GM19324 (cell line): ENCODE data around the gene VPS54.

Experiments
- ATAC-seq: cut with Tn5 transposase; IDR thresholded peaks from one replicate; pipeline ENCODE4 v1.9.1; 2021; ENCODE audit warnings: mild to moderate bottlenecking, moderate library complexity; ENCODE audit not compliant: unreplicated experiment, low FRiP score

Gene VPS54

GRCh38 chr2:63875559-63876245 is 143.5 kb downstream of the VPS54 start:
- no peak for ATAC-seq

GRCh38 chr2:63875131-63875527 is 144.1 kb downstream of the VPS54 start:
- no peak for ATAC-seq

- ATAC-seq = no peak
Measured at GRCh38 chr2:63874204-63875130, 144.8 kb downstream of the VPS54 start.

- ATAC-seq = no peak
Measured at GRCh38 chr2:63872571-63873328, 146.5 kb downstream of the VPS54 start.

GRCh38 chr2:63871864-63872263 is 147.4 kb downstream of the VPS54 start:
- ATAC-seq = no peak

GRCh38 chr2:63870679-63871078 is 148.5 kb downstream of the VPS54 start:
- ATAC-seq = no peak

GRCh38 chr2:63866009-63866709 is 153.1 kb downstream of the VPS54 start:
- ATAC-seq = no peak

- ATAC-seq = no peak
Measured at GRCh38 chr2:63865159-63865799, 153.9 kb downstream of the VPS54 start.

GRCh38 chr2:63863707-63864106 is 155.5 kb downstream of the VPS54 start:
- ATAC-seq = no peak

- ATAC-seq = no peak
Measured at GRCh38 chr2:63862806-63863205, 156.4 kb downstream of the VPS54 start.

GRCh38 chr2:63861220-63861822 is 157.9 kb downstream of the VPS54 start:
- no peak for ATAC-seq

- no peak for ATAC-seq
Measured at GRCh38 chr2:63858291-63858690, 160.9 kb downstream of the VPS54 start.

- no peak for ATAC-seq
Measured at GRCh38 chr2:63856303-63856603, 163.0 kb downstream of the VPS54 start.

GRCh38 chr2:63855418-63856302 is 163.6 kb downstream of the VPS54 start:
- ATAC-seq = no peak

GRCh38 chr2:63853527-63854310 is 165.5 kb downstream of the VPS54 start:
- ATAC-seq = no peak

- ATAC-seq = no peak
Measured at GRCh38 chr2:63851691-63852311, 167.4 kb downstream of the VPS54 start.

GRCh38 chr2:63850649-63851048 is 168.6 kb downstream of the VPS54 start:
- ATAC-seq = no peak

GRCh38 chr2:63850204-63850571 is 169.0 kb downstream of the VPS54 start:
- ATAC-seq = no peak
